Muscle layer of colon (tissue), 2 donors: ENCODE data around the gene STMN3.
"Not testable (repeated sequence)": the region's sequence is repeated elsewhere in the genome, so short reads cannot be mapped to it uniquely, and the experiment has no call there.

ENCODE experiments used
- H3K27ac ChIP-seq: one replicate; pipeline ENCODE4 v1.7.0; 2013; ENCODE audit warnings: low read depth, mild to moderate bottlenecking, low read length, moderate library complexity
- H3K27me3 ChIP-seq, 2 donors: one replicate each; pipeline ENCODE4 v1.7.0; 2013; ENCODE audit warnings: low read length in 2 of 2, mild to moderate bottlenecking in 2 of 2; ENCODE audit not compliant: insufficient read depth in 2 of 2, control insufficient read depth in 1 of 2
- H3K36me3 ChIP-seq: one replicate; pipeline ENCODE4 v1.7.0; 2013; ENCODE audit warnings: mild to moderate bottlenecking, low read length; ENCODE audit not compliant: insufficient read depth
- H3K4me1 ChIP-seq: one replicate; pipeline ENCODE4 v1.7.0; 2013; ENCODE audit warnings: mild to moderate bottlenecking, low read length; ENCODE audit not compliant: insufficient read depth
- H3K4me3 ChIP-seq, 2 donors: one replicate each; pipeline ENCODE4 v1.7.0; 2013; ENCODE audit warnings: low read length in 2 of 2, low read depth in 1 of 2, mild to moderate bottlenecking in 1 of 2, moderate library complexity in 1 of 2
- H3K9ac ChIP-seq: one replicate; pipeline ENCODE4 v1.7.0; 2013; ENCODE audit warnings: low read length
- H3K9me3 ChIP-seq: one replicate; pipeline ENCODE4 v1.7.0; 2013; ENCODE audit warnings: mild to moderate bottlenecking, low read length
- donor health status: abdominal sarcoma.
- donor health status: Adenocarcinoma of cecum.

STMN3 gene

GRCh38 chr20:63622732-63623131 is 30.5 kb downstream of the STMN3 start:
- H3K27me3 ChIP-seq = no peaks in the 10 kb centered on the region
- no peak overlapping the region for H3K9ac ChIP-seq
- H3K9me3 ChIP-seq = no peaks in the 10 kb centered on the region
- no peak overlapping the region for H3K4me3 ChIP-seq
- H3K27ac ChIP-seq = no peak overlapping the region
- no peaks in the 10 kb centered on the region for H3K4me1 ChIP-seq
- H3K36me3 ChIP-seq = peaks cover 11% of the 10 kb centered on the region

- Histone ChIP-seq H3K4me1 (no peaks in the 10 kb centered on the region), H3K27me3 (no peaks in the 10 kb centered on the region), H3K27ac (no peak overlapping the region), H3K9me3 (no peaks in the 10 kb centered on the region), H3K36me3 (peaks cover 12% of the 10 kb centered on the region), H3K9ac (no peak overlapping the region), H3K4me3 (no peak overlapping the region)
Measured at GRCh38 chr20:63622096-63622495, 31.1 kb downstream of the STMN3 start.

- no peaks in the 10 kb centered on the region for H3K9me3 ChIP-seq
- peaks cover 19% of the 10 kb centered on the region for H3K36me3 ChIP-seq
- no peaks in the 10 kb centered on the region for H3K27me3 ChIP-seq
- H3K4me1 ChIP-seq = no peaks in the 10 kb centered on the region
- H3K9ac ChIP-seq = no peak overlapping the region
- H3K4me3 ChIP-seq = no peak overlapping the region
- no peak overlapping the region for H3K27ac ChIP-seq
Measured at GRCh38 chr20:63620991-63621390, 32.2 kb downstream of the STMN3 start.

- no peak overlapping the region for H3K9ac ChIP-seq
- H3K9me3 ChIP-seq = no peaks in the 10 kb centered on the region
- no peaks in the 10 kb centered on the region for H3K27me3 ChIP-seq
- H3K4me3 ChIP-seq = no peak overlapping the region
- H3K36me3 ChIP-seq = peaks cover 19% of the 10 kb centered on the region
- H3K4me1 ChIP-seq = no peaks in the 10 kb centered on the region
- no peak overlapping the region for H3K27ac ChIP-seq
Measured at GRCh38 chr20:63619505-63619904, 33.7 kb downstream of the STMN3 start.

- H3K4me3 ChIP-seq = no peak overlapping the region
- H3K27me3 ChIP-seq = no peaks in the 10 kb centered on the region
- H3K27ac ChIP-seq = no peak overlapping the region
- no peaks in the 10 kb centered on the region for H3K9me3 ChIP-seq
- no peaks in the 10 kb centered on the region for H3K4me1 ChIP-seq
- peaks cover 19% of the 10 kb centered on the region for H3K36me3 ChIP-seq
- no peak overlapping the region for H3K9ac ChIP-seq
Measured at GRCh38 chr20:63619086-63619485, 34.1 kb downstream of the STMN3 start.

- Histone ChIP-seq H3K27me3 (no peaks in the 10 kb centered on the region), H3K4me3 (no peak overlapping the region), H3K27ac (no peak overlapping the region), H3K4me1 (no peaks in the 10 kb centered on the region), H3K36me3 (peaks cover 19% of the 10 kb centered on the region), H3K9me3 (no peaks in the 10 kb centered on the region), H3K9ac (no peak overlapping the region)
Measured at GRCh38 chr20:63618291-63618980, 34.8 kb downstream of the STMN3 start.

GRCh38 chr20:63617876-63618265 is 35.4 kb downstream of the STMN3 start:
- Histone ChIP-seq H3K9ac (no peak overlapping the region), H3K4me1 (no peaks in the 10 kb centered on the region), H3K36me3 (peaks cover 19% of the 10 kb centered on the region), H3K27me3 (no peaks in the 10 kb centered on the region), H3K4me3 (no peak overlapping the region), H3K27ac (no peak overlapping the region), H3K9me3 (no peaks in the 10 kb centered on the region)

GRCh38 chr20:63617092-63617875 is 35.9 kb downstream of the STMN3 start:
- Histone ChIP-seq H3K27me3 (no peaks in the 10 kb centered on the region), H3K9ac (no peak overlapping the region), H3K4me1 (no peaks in the 10 kb centered on the region), H3K27ac (no peak overlapping the region), H3K36me3 (peaks cover 19% of the 10 kb centered on the region), H3K9me3 (no peaks in the 10 kb centered on the region), H3K4me3 (no peak overlapping the region)

GRCh38 chr20:63613863-63614594 is 39.2 kb downstream of the STMN3 start:
- H3K9me3 ChIP-seq, H3K4me1 ChIP-seq, H3K27me3 ChIP-seq, H3K9ac ChIP-seq, H3K27ac ChIP-seq, H3K4me3 ChIP-seq: not testable (repeated sequence)
- H3K36me3 ChIP-seq = peaks cover 19% of the 10 kb centered on the region

- H3K27ac ChIP-seq = no peak overlapping the region
- H3K4me3 ChIP-seq = no peak overlapping the region
- peaks cover 8% of the 10 kb centered on the region for H3K36me3 ChIP-seq
Measured at GRCh38 chr20:63612276-63612931, 40.8 kb downstream of the STMN3 start.

GRCh38 chr20:63611646-63612045 is 41.6 kb downstream of the STMN3 start:
- H3K27me3 ChIP-seq = no peaks in the 10 kb centered on the region
- H3K27ac ChIP-seq = no peak overlapping the region
- H3K9ac ChIP-seq = no peak overlapping the region
- H3K4me3 ChIP-seq = no peak overlapping the region
- H3K36me3 ChIP-seq = peaks cover 2% of the 10 kb centered on the region
- H3K9me3 ChIP-seq = no peaks in the 10 kb centered on the region
- no peaks in the 10 kb centered on the region for H3K4me1 ChIP-seq

More at GRCh38 chr20:63612276-63612931, 40.8 kb downstream of the STMN3 start:
- Histone ChIP-seq H3K4me1 (no peaks in the 10 kb centered on the region), H3K27me3 (no peaks in the 10 kb centered on the region), H3K9ac (no peak overlapping the region), H3K9me3 (no peaks in the 10 kb centered on the region)
